ENCODE results near the gene SOAT2.

GRCh38 chr12:53151039-53151438 lies 47.8 kb downstream of the SOAT2 start:
- TF ChIP-seq EZH2phosphoT487 (IDR thresholded peaks at IDR 0.05; ENCODE audit: insufficient read depth, low read depth) (no peak), EZH2 (IDR thresholded peaks at IDR 0.05; ENCODE audit: insufficient read depth, poor library complexity, severe bottlenecking) (no peak)

All from GM23248 (cell line).